OCI-LY1 (cell line): ENCODE measurements around the gene EIF4ENIF1.

ENCODE experiments used
- H2AFZ ChIP-seq: fragments of 200-600 bp; sonication (generic), shearing (Covaris generic); 2 replicates; pipeline ENCODE4 v1.6.0; 2014; ENCODE audit warnings: antibody characterized with exemption, mild to moderate bottlenecking, low read length
- H3F3A ChIP-seq: fragments of 200-600 bp; sonication (generic), shearing (Covaris generic); 2 replicates; pipeline ENCODE4 v1.6.0; 2014; ENCODE audit warnings: mild to moderate bottlenecking, antibody characterized with exemption, low read length, moderate library complexity; ENCODE audit not compliant: insufficient read depth
- H3K27ac ChIP-seq: fragments of 200-600 bp; sonication (generic); 2 replicates; pipeline ENCODE4 v1.5.1; 2014; ENCODE audit warnings: low read length, mixed run types, mild to moderate bottlenecking, low read depth; ENCODE audit not compliant: poor library complexity, severe bottlenecking
- H3K27me3 ChIP-seq: fragments of 200-600 bp; sonication (generic); 2 replicates; pipeline ENCODE4 v1.6.0; 2014; ENCODE audit warnings: antibody characterized with exemption, mild to moderate bottlenecking, low read length, moderate library complexity; ENCODE audit not compliant: insufficient read depth
- H3K36me3 ChIP-seq: fragments of 200-600 bp; sonication (generic); 2 replicates; pipeline ENCODE4 v1.6.1; 2014; ENCODE audit warnings: mild to moderate bottlenecking, antibody characterized with exemption, low read length, moderate library complexity, mixed read lengths; ENCODE audit not compliant: insufficient read depth
- H3K4me1 ChIP-seq: fragments of 200-600 bp; sonication (generic); 2 replicates; pipeline ENCODE4 v1.5.1; 2014; ENCODE audit warnings: mild to moderate bottlenecking, low read length, moderate library complexity; ENCODE audit not compliant: insufficient read depth, severe bottlenecking
- H3K4me2 ChIP-seq: fragments of 200-600 bp; sonication (generic), shearing (Covaris generic); 2 replicates; pipeline ENCODE4 v1.6.1; 2014; ENCODE audit warnings: low read length
- H3K4me3 ChIP-seq: fragments of 200-600 bp; sonication (generic); 2 replicates; pipeline ENCODE4 v1.5.1; 2014; ENCODE audit warnings: low read length, low read depth, mild to moderate bottlenecking, mixed read lengths; ENCODE audit not compliant: poor library complexity, severe bottlenecking
- H3K79me2 ChIP-seq: fragments of 200-600 bp; shearing (Covaris generic); 2 replicates; pipeline ENCODE4 v1.6.1; 2016; ENCODE audit warnings: mixed run types, low read length, mixed read lengths; ENCODE audit not compliant: insufficient read depth
- H3K9ac ChIP-seq: fragments of 200-600 bp; sonication (generic), shearing (Covaris generic); 2 replicates; pipeline ENCODE4 v1.6.1; 2014; ENCODE audit warnings: mild to moderate bottlenecking, low read length, mixed read lengths
- H3K9me2 ChIP-seq: fragments of 200-600 bp; sonication (generic), shearing (Covaris generic); 2 replicates; pipeline ENCODE4 v1.6.1; 2014; ENCODE audit warnings: low read depth, mild to moderate bottlenecking, low read length, mixed read lengths
- H3K9me3 ChIP-seq: fragments of 200-600 bp; shearing (Covaris generic); 2 replicates; pipeline ENCODE4 v1.6.1; 2014; ENCODE audit warnings: low read length, mixed read lengths
- H4K20me1 ChIP-seq: fragments of 200-600 bp; sonication (generic), shearing (Covaris generic); 2 replicates; pipeline ENCODE4 v1.6.0; 2016; ENCODE audit warnings: mild to moderate bottlenecking, low read length; ENCODE audit not compliant: insufficient read depth
- CTCF ChIP-seq: fragments of 200-600 bp; sonication (generic), shearing (Covaris generic); IDR thresholded peaks from 2 replicates; pipeline ENCODE4 v1.5.1; 2017; ENCODE audit warnings: mild to moderate bottlenecking, antibody characterized with exemption, low read length, moderate library complexity, mixed read lengths
- EZH2 ChIP-seq: fragments of 200-600 bp; sonication (generic), shearing (Covaris generic); IDR thresholded peaks from 2 replicates; pipeline ENCODE4 v1.8.0; 2017; ENCODE audit warnings: borderline replicate concordance, mixed run types, mild to moderate bottlenecking, antibody characterized with exemption, low read length, moderate library complexity, mixed read lengths

EIF4ENIF1 gene

DNA sequence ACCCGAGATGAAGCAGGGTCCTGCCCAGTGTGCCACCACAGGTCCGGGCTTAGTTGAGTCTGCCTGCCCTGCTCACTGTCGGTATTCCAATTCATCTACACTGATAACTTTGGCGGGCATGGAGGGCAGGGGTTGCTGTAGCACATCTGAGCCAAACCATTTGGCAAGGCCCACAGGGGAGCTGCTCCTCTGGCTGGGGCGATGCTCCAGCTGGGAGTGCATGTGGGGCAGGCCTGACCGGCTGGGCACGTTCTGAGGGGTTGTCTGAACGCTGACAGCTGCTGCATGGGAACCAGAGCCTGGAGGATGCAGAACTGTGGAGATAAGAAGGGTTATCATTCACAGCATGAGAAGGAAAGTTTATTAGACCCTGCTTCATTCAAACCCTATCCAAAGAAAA, 49.8 kb downstream of the EIF4ENIF1 start:
- Histone ChIP-seq H3K9me3 (no peaks in the 10 kb centered on the region), H3K27me3 (no peaks in the 10 kb centered on the region), H3K4me1 (no peaks in the 10 kb centered on the region), H3F3A (no peaks in the 10 kb centered on the region; the same call in 1 of the 2 replicates), H4K20me1 (no peaks in the 10 kb centered on the region), H3K4me3 (no peak overlapping the region), H3K9ac (no peak overlapping the region), H3K9me2 (no peaks in the 10 kb centered on the region), H3K4me2 (no peak overlapping the region), H3K27ac (no peak overlapping the region), H3K36me3 (peaks cover 99% of the 10 kb centered on the region), H3K79me2 (no peaks in the 10 kb centered on the region), H2AFZ (no peak overlapping the region)
- TF ChIP-seq EZH2 (no peak), CTCF (no peak)

DNA sequence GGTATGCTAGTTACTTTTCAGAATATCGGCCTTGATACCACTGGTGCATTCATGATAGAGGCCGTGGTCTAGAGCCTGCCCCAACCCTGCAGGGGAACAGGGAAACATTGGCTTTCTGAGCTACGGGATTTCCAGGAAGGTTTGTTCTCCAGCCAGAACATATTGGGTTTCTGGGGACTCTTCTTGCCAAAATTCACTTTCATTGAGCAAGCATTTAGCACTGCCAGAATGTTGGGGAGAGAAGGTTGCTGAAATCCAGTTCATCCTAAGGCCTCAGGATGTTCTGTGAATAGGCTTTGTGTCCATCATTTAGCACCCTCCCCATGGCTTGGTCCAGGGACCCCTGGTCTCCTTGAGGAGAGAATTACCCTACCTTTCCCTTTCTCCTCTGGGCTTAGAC, 53.5 kb downstream of the EIF4ENIF1 start:
- H3K9me3 ChIP-seq: no peaks in the 10 kb centered on the region
- H3K4me2 ChIP-seq: no peak overlapping the region
- no peaks in the 10 kb centered on the region for H3F3A ChIP-seq
- TF ChIP-seq EZH2 (no peak), CTCF (no peak)
- no peaks in the 10 kb centered on the region for H3K79me2 ChIP-seq
- H3K4me1 ChIP-seq: no peaks in the 10 kb centered on the region
- H3K36me3 ChIP-seq: peaks cover 98% of the 10 kb centered on the region
- H3K9ac ChIP-seq: no peak overlapping the region
- H3K4me3 ChIP-seq: no peak overlapping the region
- H2AFZ ChIP-seq: no peak overlapping the region
- no peak overlapping the region for H3K27ac ChIP-seq
- no peaks in the 10 kb centered on the region for H4K20me1 ChIP-seq
- no peaks in the 10 kb centered on the region for H3K27me3 ChIP-seq
- H3K9me2 ChIP-seq: no peaks in the 10 kb centered on the region

DNA sequence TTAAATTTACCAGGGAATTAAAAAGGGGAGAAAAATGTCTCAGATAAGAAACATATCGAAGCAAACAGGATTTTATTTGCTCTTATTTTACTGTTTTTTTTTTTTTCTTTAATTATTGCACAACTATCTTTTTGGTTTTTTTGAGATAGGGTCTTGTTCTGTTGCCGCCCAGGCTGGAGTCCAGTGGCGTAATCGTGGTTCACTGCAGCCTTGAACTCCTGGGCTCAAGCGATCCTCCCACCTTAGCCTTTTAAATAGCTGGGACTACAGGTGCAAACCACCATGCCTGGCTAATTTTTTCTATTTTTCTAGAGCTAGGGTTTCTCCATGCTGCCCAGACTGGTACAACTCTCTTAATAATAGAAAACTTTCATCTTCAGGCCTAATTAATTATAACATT, 57.7 kb downstream of the EIF4ENIF1 start:
- Histone ChIP-seq H3F3A (no peaks in the 10 kb centered on the region), H3K4me2 (no peak overlapping the region), H2AFZ (no peak overlapping the region), H3K27ac (no peak overlapping the region), H3K9me2 (no peaks in the 10 kb centered on the region), H4K20me1 (no peaks in the 10 kb centered on the region), H3K9me3 (no peaks in the 10 kb centered on the region), H3K9ac (no peak overlapping the region), H3K79me2 (no peaks in the 10 kb centered on the region), H3K4me1 (no peaks in the 10 kb centered on the region), H3K36me3 (peaks cover 94% of the 10 kb centered on the region), H3K4me3 (no peak overlapping the region), H3K27me3 (no peaks in the 10 kb centered on the region)
- TF ChIP-seq CTCF: no peak
- no peak for TF ChIP-seq EZH2
